Endothelial cell of umbilical vein (primary cell): ENCODE data around the gene OMD. TPM values are rescaled to one million over a fixed set of nuclear protein-coding genes. Genes with fewer than 3 reads are reported as not detected.

Source experiments
- BruUV-seq: library from RNA; stranded (reverse); fragments of 400-500 nt; replicated peaks from 2 replicates; lab custom pipeline; 2021; lab: Mats Ljungman, UMichigan
- CTCF ChIA-PET: fragments of 300-600, 350-600 bp; sonication (Branson Sonifier 250); formaldehyde crosslinking; loops from one replicate; lab custom pipeline; 2021; ENCODE audit warnings: antibody characterized with exemption, inconsistent platforms; lab: Charles Lee
- POLR2A ChIA-PET: fragments of 300-600, 350-600 bp; sonication (Branson Sonifier 250); formaldehyde crosslinking; loops from one replicate; lab custom pipeline; 2021; ENCODE audit warnings: antibody characterized with exemption, inconsistent platforms; lab: Charles Lee
- DNase-seq: peaks from one replicate; pipeline ENCODE4 v3.0.0-alpha.2; 2011; ENCODE audit warnings: low read depth, low spot score
- FAIRE-seq: peaks from 2 replicates; lab custom pipeline; 2011; peaks lifted over from hg19 to GRCh38; lab: Jason Lieb, UNC
- H2AFZ ChIP-seq: 2 replicates; pipeline ENCODE4 v1.6.0; 2012; ENCODE audit warnings: low read depth, low read length, control low read depth, inconsistent platforms
- H3K27ac ChIP-seq: 2 replicates; pipeline ENCODE4 v1.5.1; 2011; ENCODE audit warnings: low read depth, mild to moderate bottlenecking, control low read depth, low read length, moderate library complexity; ENCODE audit not compliant: insufficient read depth
- H3K27me3 ChIP-seq, 2 experiments: 2 replicates each; pipeline versions ENCODE4 v1.6.0 to v1.6.1; 2011; ENCODE audit warnings: low read length in 2 of 2, mixed read lengths in 1 of 2; ENCODE audit not compliant: control insufficient read depth in 2 of 2, insufficient read depth in 2 of 2
- H3K36me3 ChIP-seq, 2 experiments: 2 replicates in 1 of 2; 3 replicates in 1 of 2; pipeline ENCODE4 v1.5.1; 2011; ENCODE audit warnings: low read length in 2 of 2, mild to moderate bottlenecking in 1 of 2, moderate library complexity in 1 of 2; ENCODE audit not compliant: control insufficient read depth in 2 of 2, insufficient read depth in 2 of 2; ENCODE audit errors: extremely low read depth in 1 of 2
- H3K4me1 ChIP-seq: 3 replicates; pipeline ENCODE4 v1.5.1; 2011; ENCODE audit warnings: mild to moderate bottlenecking, low read length; ENCODE audit not compliant: control insufficient read depth, insufficient read depth; ENCODE audit errors: extremely low read depth
- H3K4me2 ChIP-seq: 2 replicates; pipeline ENCODE4 v1.6.1; 2011; ENCODE audit warnings: low read length, control low read depth, mixed read lengths; ENCODE audit not compliant: insufficient read depth
- H3K4me3 ChIP-seq, 3 experiments: fragments of 200-600 bp in 1 of 3; sonication (generic), shearing (Covaris generic) in 1 of 3; replicated peaks in 1 of 3; 2 replicates each; pipeline ENCODE4 v1.5.1; 2011 to 2016; ENCODE audit warnings: control low read depth in 3 of 3, low read length in 3 of 3, mild to moderate bottlenecking in 2 of 3, inconsistent platforms in 1 of 3, low read depth in 1 of 3, moderate library complexity in 1 of 3; ENCODE audit not compliant: insufficient read depth in 1 of 3
- H3K79me2 ChIP-seq: 2 replicates; pipeline ENCODE4 v1.6.0; 2012; ENCODE audit warnings: low read length, inconsistent platforms; ENCODE audit not compliant: control insufficient read depth, insufficient read depth
- H3K9ac ChIP-seq: replicated peaks from 2 replicates; pipeline ENCODE3; 2011; ENCODE audit warnings: low read length, control low read depth; ENCODE audit not compliant: insufficient read depth; ENCODE audit errors: extremely low read depth
- H3K9me1 ChIP-seq: replicated peaks from 3 replicates; pipeline ENCODE4 v1.6.0; 2011; ENCODE audit warnings: mild to moderate bottlenecking, low read length; ENCODE audit not compliant: control insufficient read depth, insufficient read depth; ENCODE audit errors: extremely low read depth
- H3K9me3 ChIP-seq: replicated peaks from 2 replicates; pipeline ENCODE4 v1.5.1; 2012; ENCODE audit warnings: low read length, inconsistent platforms; ENCODE audit not compliant: control insufficient read depth, insufficient read depth
- H4K20me1 ChIP-seq: replicated peaks from 2 replicates; pipeline ENCODE3; 2011; ENCODE audit warnings: mild to moderate bottlenecking, low read length; ENCODE audit not compliant: control insufficient read depth, insufficient read depth; ENCODE audit errors: extremely low read depth
- CTCF ChIP-seq, 2 donors: IDR thresholded peaks; 1 replicate in 1 of 2; 2 replicates in 1 of 2; pipeline ENCODE4 v1.5.1; 2011; ENCODE audit warnings: low read length in 2 of 2, mild to moderate bottlenecking in 2 of 2, moderate library complexity in 2 of 2, control low read depth in 1 of 2, inconsistent platforms in 1 of 2, low read depth in 1 of 2; ENCODE audit not compliant: insufficient read depth in 1 of 2; ENCODE audit errors: extremely low read depth in 1 of 2
- EZH2 ChIP-seq: IDR thresholded peaks from 2 replicates; pipeline ENCODE4 v1.6.1; 2012; ENCODE audit warnings: borderline replicate concordance, low read depth, mild to moderate bottlenecking, moderate library complexity, low read length, inconsistent platforms; ENCODE audit not compliant: severe bottlenecking
- FOS ChIP-seq: IDR thresholded peaks from 2 replicates; pipeline ENCODE4 v1.6.1; 2011; ENCODE audit warnings: mild to moderate bottlenecking, low read length, moderate library complexity, borderline replicate concordance; ENCODE audit not compliant: insufficient read depth
- GATA2 ChIP-seq: IDR thresholded peaks from 2 replicates; pipeline ENCODE4 v1.7.0; 2011; ENCODE audit warnings: low read depth, mild to moderate bottlenecking, moderate library complexity, mixed read lengths, low read length; ENCODE audit not compliant: insufficient read length, insufficient read depth
- JUN ChIP-seq: IDR thresholded peaks from 2 replicates; pipeline ENCODE4 v1.6.1; 2011; ENCODE audit warnings: borderline replicate concordance, low read depth; ENCODE audit not compliant: insufficient read length, insufficient read depth
- MAX ChIP-seq: IDR thresholded peaks from 2 replicates; pipeline ENCODE4 v1.6.1; 2011; ENCODE audit not compliant: insufficient read depth, insufficient read length
- MYC ChIP-seq: IDR thresholded peaks from one replicate; pipeline ENCODE4 v1.6.1; 2011; ENCODE audit warnings: mild to moderate bottlenecking, low read depth, low read length
- POLR2A ChIP-seq: IDR thresholded peaks from 2 replicates; pipeline ENCODE4 v1.6.1; 2012; ENCODE audit warnings: low read depth, mild to moderate bottlenecking, control low read depth, low read length
- POLR2AphosphoS5 ChIP-seq: IDR thresholded peaks from 2 replicates; pipeline ENCODE4 v1.6.1; 2012; ENCODE audit warnings: low read depth, mild to moderate bottlenecking, control low read depth, low read length, moderate library complexity; ENCODE audit not compliant: insufficient read depth
- dilution Hi-C: fragments of 300-500 bp; cut with MboI; formaldehyde crosslinking; loops from one replicate; pipeline ENCODE4 v1.15.0; 2019; ENCODE audit warnings: low sequenced_read_pairs; ENCODE audit not compliant: extremely low pct_ligation_motif_present
- intact Hi-C: fragments of 100-400 bp; cut with micrococcal nuclease; formaldehyde crosslinking; loops from one replicate; pipeline ENCODE4 v1.10.0; 2022
- polyA plus RNA-seq, 4 experiments: library from polyadenylated mRNA; depleted of rRNA in 3 of 4; stranded (reverse) in 3 of 4; unstranded in 1 of 4; fragments of >200 nt; gene quantifications; 2 replicates each; pipeline versions ENCODE4 v1.2.1 to v1.2.3, GENCODE V29; 2011 to 2012; ENCODE audit warnings: missing spikeins in 1 of 4
- total RNA-seq: library from RNA; stranded (reverse); gene quantifications from 2 replicates; pipeline ENCODE4 v1.2.3, GENCODE V29; 2021

The OMD gene
- total and polyA plus RNA-seq, 2 donors (not counting 3 experiments of a cell fraction or from before 2014, with no cell fraction given), result not detected

GRCh38 chr9:92422611-92423338 is 1.5 kb downstream of the OMD start:
- DNase-seq, result no peak

More at GRCh38 chr9:92422611-92423338, 1.5 kb downstream of the OMD start:
- Histone ChIP-seq H3K4me1 (no peaks in the 10 kb centered on the region), H4K20me1 (no peaks in the 10 kb centered on the region), H3K4me2 (no peak overlapping the region), H3K27me3 (no peaks in the 10 kb centered on the region), H3K9ac (no peak overlapping the region), H3K9me1 (no peaks in the 10 kb centered on the region), H3K79me2 (no peaks in the 10 kb centered on the region), H3K9me3 (no peaks in the 10 kb centered on the region), H3K27ac (no peak overlapping the region), H3K36me3 (no peaks in the 10 kb centered on the region), H2AFZ (no peak overlapping the region), H3K4me3 (no peak overlapping the region)
- ChIA-PET POLR2A (no interaction called here), CTCF (interaction anchor here (1.2 to 1.3 kb wide), 2 partner anchors 8 to 17 kb away, joined by 3 read pairs; no protein-coding TSS in a partner anchor)
- no peak for FAIRE-seq
- dilution Hi-C loops (no loop called here), intact Hi-C loops (no loop called here)
- TF ChIP-seq JUN, result no peak
- TF ChIP-seq CTCF (IDR thresholded peaks at IDR 0.05; ENCODE audit: extremely low read depth in 1 of 2, insufficient read depth in 1 of 2, low read depth in 1 of 2, low read length in 2 of 2), result no peak
- no peak for TF ChIP-seq EZH2
- TF ChIP-seq MAX, result no peak
- TF ChIP-seq GATA2, result no peak
- TF ChIP-seq MYC, result no peak
- TF ChIP-seq POLR2AphosphoS5, result no peak
- no peak for TF ChIP-seq POLR2A
- no peak for TF ChIP-seq FOS
- BruUV-seq, result no TSS peak
